Astrocyte of the spinal cord (primary cell): Measurements from ENCODE around the gene RC3H2.

Source experiments
- DNase-seq: peaks from one replicate; pipeline ENCODE4 v3.0.0; 2011; ENCODE audit warnings: low read depth, low spot score
- H3K4me3 ChIP-seq: 2 replicates; pipeline ENCODE4 v1.5.1; 2011; ENCODE audit warnings: low read depth, mild to moderate bottlenecking, low read length, moderate library complexity
- in situ Hi-C: cut with HindIII; loops from 2 replicates; pipeline ENCODE4 v1.10.0; 2017; ENCODE audit warnings: low sequenced_read_pairs
- TF ChIP-seq, protein P1 (sequence below): IDR thresholded peaks from 2 replicates; pipeline ENCODE4 v1.5.1; 2012; ENCODE audit warnings: low read depth, mild to moderate bottlenecking, low read length, inconsistent platforms

RC3H2 gene

DNA sequence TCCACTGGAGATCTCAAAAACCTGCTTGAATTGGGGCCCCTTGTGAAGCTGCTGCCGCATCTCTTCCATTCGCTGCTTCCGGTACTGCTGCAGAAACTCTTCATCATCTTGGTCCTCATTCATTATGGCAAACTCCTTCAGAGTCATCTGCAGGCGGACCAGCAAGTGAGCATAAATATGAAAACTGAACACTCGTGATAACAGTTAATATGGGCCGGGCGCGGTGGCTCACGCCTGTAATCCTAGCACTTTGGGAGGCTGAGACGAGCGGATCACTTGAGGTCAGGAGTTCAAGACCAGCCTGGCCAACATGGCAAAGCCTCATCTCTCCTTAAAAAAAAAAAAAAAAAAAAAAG lies 84.7 kb downstream of the RC3H2 start:
- in situ Hi-C loops, result no loop called here
- H3K4me3 ChIP-seq, result no peak overlapping the region
- no peak for DNase-seq
- TF ChIP-seq, protein P1, sequence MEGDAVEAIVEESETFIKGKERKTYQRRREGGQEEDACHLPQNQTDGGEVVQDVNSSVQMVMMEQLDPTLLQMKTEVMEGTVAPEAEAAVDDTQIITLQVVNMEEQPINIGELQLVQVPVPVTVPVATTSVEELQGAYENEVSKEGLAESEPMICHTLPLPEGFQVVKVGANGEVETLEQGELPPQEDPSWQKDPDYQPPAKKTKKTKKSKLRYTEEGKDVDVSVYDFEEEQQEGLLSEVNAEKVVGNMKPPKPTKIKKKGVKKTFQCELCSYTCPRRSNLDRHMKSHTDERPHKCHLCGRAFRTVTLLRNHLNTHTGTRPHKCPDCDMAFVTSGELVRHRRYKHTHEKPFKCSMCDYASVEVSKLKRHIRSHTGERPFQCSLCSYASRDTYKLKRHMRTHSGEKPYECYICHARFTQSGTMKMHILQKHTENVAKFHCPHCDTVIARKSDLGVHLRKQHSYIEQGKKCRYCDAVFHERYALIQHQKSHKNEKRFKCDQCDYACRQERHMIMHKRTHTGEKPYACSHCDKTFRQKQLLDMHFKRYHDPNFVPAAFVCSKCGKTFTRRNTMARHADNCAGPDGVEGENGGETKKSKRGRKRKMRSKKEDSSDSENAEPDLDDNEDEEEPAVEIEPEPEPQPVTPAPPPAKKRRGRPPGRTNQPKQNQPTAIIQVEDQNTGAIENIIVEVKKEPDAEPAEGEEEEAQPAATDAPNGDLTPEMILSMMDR, result no peak

GRCh38 chr9:122819791-122820489 lies 85.2 kb downstream of the RC3H2 start:
- in situ Hi-C loops, result no loop called here
- TF ChIP-seq, protein P1, result no peak
- H3K4me3 ChIP-seq, result no peak overlapping the region
- DNase-seq, result peak; percentile 49

GRCh38 chr9:122819326-122819725 lies 85.8 kb downstream of the RC3H2 start:
- H3K4me3 ChIP-seq, result no peak overlapping the region
- peak; percentile 69 for DNase-seq
- in situ Hi-C loops, result no loop called here
- TF ChIP-seq, protein P1, result no peak

- in situ Hi-C loops, result no loop called here
Observed at GRCh38 chr9:122816163-122816867, 88.8 kb downstream of the RC3H2 start.

GRCh38 chr9:122815544-122815943 lies 89.6 kb downstream of the RC3H2 start:
- H3K4me3 ChIP-seq, result no peak overlapping the region
- TF ChIP-seq, protein P1, result no peak
- in situ Hi-C loops, result no loop called here

More at GRCh38 chr9:122816163-122816867, 88.8 kb downstream of the RC3H2 start:
- peak; percentile 32 for DNase-seq
- no peak overlapping the region for H3K4me3 ChIP-seq
- TF ChIP-seq, protein P1, result no peak

DNA sequence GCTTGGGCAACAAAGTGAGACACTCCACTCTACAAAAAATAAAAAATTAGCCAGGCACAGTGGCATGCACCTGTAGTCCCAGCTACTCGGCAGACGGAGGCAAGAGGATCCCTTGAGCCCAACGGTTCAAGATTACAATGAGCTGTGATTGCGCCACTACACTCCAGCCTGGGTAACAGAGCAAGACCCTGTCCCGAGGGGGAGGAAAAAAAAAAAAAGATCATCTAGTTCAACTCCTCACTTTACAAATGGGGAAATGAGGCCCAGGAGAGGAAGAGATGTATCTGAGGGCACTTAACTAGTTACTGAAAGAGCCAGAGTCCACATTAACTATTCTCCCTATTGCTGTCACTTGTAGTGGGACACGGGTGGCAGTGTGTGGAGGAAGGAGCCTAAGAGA lies 90.6 kb downstream of the RC3H2 start:
- H3K4me3 ChIP-seq, result no peak overlapping the region
- no peak for DNase-seq
- TF ChIP-seq, protein P1, result no peak
- in situ Hi-C loops, result no loop called here

More at GRCh38 chr9:122815544-122815943, 89.6 kb downstream of the RC3H2 start:
- DNase-seq, result no peak
